CD4-positive, CD25-positive, alpha-beta regulatory T cell (primary cell): ENCODE measurements around the gene SCAF1. TPM values are rescaled to one million over a fixed set of nuclear protein-coding genes. Genes with fewer than 3 reads are reported as not detected.

Source experiments
- ATAC-seq, 2 donors: fragments of 150-1000 bp; cut with Tn5 transposase; one replicate each; pipeline ENCODE4 v1.10.0; 2021; ENCODE audit warnings: low read depth in 2 of 2, moderate number of reproducible peaks in 2 of 2, moderate library complexity in 1 of 2
- DNase-seq, 3 donors: peaks; one replicate each; pipeline versions ENCODE4 v3.0.0 to v3.0.0-alpha.2; 2012 to 2022; ENCODE audit warnings: mixed read lengths in 1 of 3
- H3K27ac ChIP-seq: one replicate; pipeline ENCODE4 v1.7.0; 2013; ENCODE audit warnings: mild to moderate bottlenecking, low read length; ENCODE audit not compliant: insufficient read depth, poor library complexity, severe bottlenecking
- H3K27me3 ChIP-seq: one replicate; pipeline ENCODE4 v1.7.0; 2013; ENCODE audit warnings: low read length; ENCODE audit not compliant: control insufficient read depth, insufficient read depth
- H3K36me3 ChIP-seq: one replicate; pipeline ENCODE4 v1.7.0; 2013; ENCODE audit warnings: mild to moderate bottlenecking, low read length, moderate library complexity; ENCODE audit not compliant: control insufficient read depth, insufficient read depth
- H3K4me1 ChIP-seq: 2 replicates; pipeline ENCODE4 v1.7.0; 2013; ENCODE audit warnings: mild to moderate bottlenecking, low read length; ENCODE audit not compliant: insufficient read depth, control insufficient read depth, poor library complexity, severe bottlenecking
- H3K4me3 ChIP-seq: one replicate; pipeline ENCODE4 v1.7.0; 2013; ENCODE audit warnings: low read depth, mild to moderate bottlenecking, low read length, moderate library complexity
- H3K9me3 ChIP-seq, 2 experiments: 1 replicate in 1 of 2; 2 replicates in 1 of 2; pipeline ENCODE4 v1.7.0; 2013; ENCODE audit warnings: low read length in 2 of 2, mild to moderate bottlenecking in 1 of 2, moderate library complexity in 1 of 2; ENCODE audit not compliant: control insufficient read depth in 2 of 2
- H3K27ac Mint-ChIP-seq, 3 donors: one replicate each; pipeline ENCODE4 v1.8.0; 2020 to 2022; ENCODE audit warnings: mild to moderate bottlenecking in 3 of 3, mixed read lengths in 3 of 3, moderate library complexity in 2 of 3
- H3K27me3 Mint-ChIP-seq: one replicate; pipeline ENCODE4 v1.8.0; 2022; ENCODE audit warnings: mild to moderate bottlenecking, mixed read lengths
- H3K36me3 Mint-ChIP-seq: one replicate; pipeline ENCODE4 v1.8.0; 2020; ENCODE audit warnings: mixed read lengths
- H3K4me1 Mint-ChIP-seq, 4 donors: one replicate each; pipeline ENCODE4 v1.8.0; 2020 to 2022; ENCODE audit warnings: mixed read lengths in 4 of 4, mild to moderate bottlenecking in 1 of 4
- H3K4me3 Mint-ChIP-seq, 4 donors: one replicate each; pipeline ENCODE4 v1.8.0; 2020 to 2022; ENCODE audit warnings: mild to moderate bottlenecking in 4 of 4, mixed read lengths in 4 of 4, moderate library complexity in 3 of 4
- H3K9me3 Mint-ChIP-seq, 7 donors: one replicate each; pipeline ENCODE4 v1.8.0; 2020 to 2022; ENCODE audit warnings: mixed read lengths in 7 of 7, mild to moderate bottlenecking in 3 of 7, moderate library complexity in 2 of 7
- polyA plus RNA-seq, 4 donors: library from polyadenylated mRNA; unstranded; fragments of 300-500 nt; fragmentation: Illumina TruSeq; gene quantifications; one replicate each; pipeline ENCODE4 v1.2.3, GENCODE V29; 2021
- total RNA-seq: library from RNA; stranded (reverse); gene quantifications from one replicate; pipeline ENCODE4 v1.2.3, GENCODE V29; 2022

Gene SCAF1, protein sequence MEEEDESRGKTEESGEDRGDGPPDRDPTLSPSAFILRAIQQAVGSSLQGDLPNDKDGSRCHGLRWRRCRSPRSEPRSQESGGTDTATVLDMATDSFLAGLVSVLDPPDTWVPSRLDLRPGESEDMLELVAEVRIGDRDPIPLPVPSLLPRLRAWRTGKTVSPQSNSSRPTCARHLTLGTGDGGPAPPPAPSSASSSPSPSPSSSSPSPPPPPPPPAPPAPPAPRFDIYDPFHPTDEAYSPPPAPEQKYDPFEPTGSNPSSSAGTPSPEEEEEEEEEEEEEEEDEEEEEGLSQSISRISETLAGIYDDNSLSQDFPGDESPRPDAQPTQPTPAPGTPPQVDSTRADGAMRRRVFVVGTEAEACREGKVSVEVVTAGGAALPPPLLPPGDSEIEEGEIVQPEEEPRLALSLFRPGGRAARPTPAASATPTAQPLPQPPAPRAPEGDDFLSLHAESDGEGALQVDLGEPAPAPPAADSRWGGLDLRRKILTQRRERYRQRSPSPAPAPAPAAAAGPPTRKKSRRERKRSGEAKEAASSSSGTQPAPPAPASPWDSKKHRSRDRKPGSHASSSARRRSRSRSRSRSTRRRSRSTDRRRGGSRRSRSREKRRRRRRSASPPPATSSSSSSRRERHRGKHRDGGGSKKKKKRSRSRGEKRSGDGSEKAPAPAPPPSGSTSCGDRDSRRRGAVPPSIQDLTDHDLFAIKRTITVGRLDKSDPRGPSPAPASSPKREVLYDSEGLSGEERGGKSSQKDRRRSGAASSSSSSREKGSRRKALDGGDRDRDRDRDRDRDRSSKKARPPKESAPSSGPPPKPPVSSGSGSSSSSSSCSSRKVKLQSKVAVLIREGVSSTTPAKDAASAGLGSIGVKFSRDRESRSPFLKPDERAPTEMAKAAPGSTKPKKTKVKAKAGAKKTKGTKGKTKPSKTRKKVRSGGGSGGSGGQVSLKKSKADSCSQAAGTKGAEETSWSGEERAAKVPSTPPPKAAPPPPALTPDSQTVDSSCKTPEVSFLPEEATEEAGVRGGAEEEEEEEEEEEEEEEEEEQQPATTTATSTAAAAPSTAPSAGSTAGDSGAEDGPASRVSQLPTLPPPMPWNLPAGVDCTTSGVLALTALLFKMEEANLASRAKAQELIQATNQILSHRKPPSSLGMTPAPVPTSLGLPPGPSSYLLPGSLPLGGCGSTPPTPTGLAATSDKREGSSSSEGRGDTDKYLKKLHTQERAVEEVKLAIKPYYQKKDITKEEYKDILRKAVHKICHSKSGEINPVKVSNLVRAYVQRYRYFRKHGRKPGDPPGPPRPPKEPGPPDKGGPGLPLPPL
- total RNA-seq (47.4 TPM), polyA plus RNA-seq (under 1 TPM in 3 of 4 donors, not detected in 1; 0.53 to 0.88 (median 0.75) TPM)

DNA sequence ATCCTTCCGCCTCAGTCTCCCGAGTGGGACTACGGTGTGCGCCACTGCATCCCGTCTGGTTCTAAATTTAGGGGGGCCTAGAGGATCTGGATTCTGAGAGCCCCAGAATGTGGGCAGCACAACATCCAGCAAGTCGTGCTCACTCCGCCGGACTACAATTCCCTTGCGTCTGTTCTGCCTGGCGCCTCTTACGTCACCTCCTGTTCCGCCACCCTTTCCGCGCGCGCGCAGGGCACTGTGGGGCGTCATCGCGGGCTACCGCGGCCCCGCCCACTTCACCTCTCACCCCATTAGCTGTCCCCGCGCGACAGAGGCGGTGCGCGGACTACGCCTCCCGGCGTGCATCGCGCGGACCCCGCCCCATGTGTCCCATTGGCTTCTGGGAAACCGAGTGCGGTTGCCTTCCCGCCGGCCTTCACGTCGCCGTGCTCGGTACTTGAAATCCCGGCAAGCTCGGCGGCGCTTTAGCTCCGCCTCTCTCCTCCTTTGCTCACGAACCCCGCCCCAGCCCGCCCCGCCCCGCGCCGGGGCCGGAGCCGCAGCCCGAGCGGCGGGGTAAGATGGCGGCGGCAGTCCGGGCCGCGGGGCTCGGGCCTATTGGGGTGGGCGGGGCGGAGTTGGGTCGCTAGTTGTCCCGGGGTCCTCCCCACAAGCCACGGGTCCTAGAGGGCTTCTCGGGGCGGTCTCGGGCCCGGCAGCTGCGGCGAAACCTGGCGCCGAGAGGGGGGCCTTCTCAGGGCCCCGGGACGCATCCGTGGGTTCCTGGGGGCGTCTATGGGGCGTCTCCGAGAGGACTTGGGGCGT is at the start of gene SCAF1:
TSS of gene SCAF1 (plus strand) at position 522 of the 804 bp plus-strand sequence. CDS start 2,818 bp downstream, outside the sequence.
- H3K27me3 ChIP-seq, result no peaks in the 10 kb centered on the region
- peaks cover 9% of the 10 kb centered on the region for H3K36me3 ChIP-seq
- peaks cover 55% of the 10 kb centered on the region for H3K4me1 ChIP-seq
- H3K4me3 Mint-ChIP-seq, result peak within 1 kb of the TSS; percentile 83 to 95 (median 93)
- H3K27ac ChIP-seq, result peak within 1 kb of the TSS; percentile 93
- H3K27ac Mint-ChIP-seq, result peak within 1 kb of the TSS; percentile 97 to 98 (median 98)
- H3K36me3 Mint-ChIP-seq, result peaks cover 4% of the 10 kb centered on the region
- H3K4me3 ChIP-seq, result peak within 1 kb of the TSS; percentile 90
- DNase-seq (peak; percentile 98 to 100 (median 100)), ATAC-seq (peak; percentile 72 to 73)
- H3K4me1 Mint-ChIP-seq, result peaks cover 8 to 72% (median 37%) of the 10 kb centered on the region in 4 donors
- no peaks in the 10 kb centered on the region for H3K9me3 Mint-ChIP-seq
- H3K27me3 Mint-ChIP-seq, result peaks cover 4% of the 10 kb centered on the region
- H3K9me3 ChIP-seq, result no peaks in the 10 kb centered on the region

DNA sequence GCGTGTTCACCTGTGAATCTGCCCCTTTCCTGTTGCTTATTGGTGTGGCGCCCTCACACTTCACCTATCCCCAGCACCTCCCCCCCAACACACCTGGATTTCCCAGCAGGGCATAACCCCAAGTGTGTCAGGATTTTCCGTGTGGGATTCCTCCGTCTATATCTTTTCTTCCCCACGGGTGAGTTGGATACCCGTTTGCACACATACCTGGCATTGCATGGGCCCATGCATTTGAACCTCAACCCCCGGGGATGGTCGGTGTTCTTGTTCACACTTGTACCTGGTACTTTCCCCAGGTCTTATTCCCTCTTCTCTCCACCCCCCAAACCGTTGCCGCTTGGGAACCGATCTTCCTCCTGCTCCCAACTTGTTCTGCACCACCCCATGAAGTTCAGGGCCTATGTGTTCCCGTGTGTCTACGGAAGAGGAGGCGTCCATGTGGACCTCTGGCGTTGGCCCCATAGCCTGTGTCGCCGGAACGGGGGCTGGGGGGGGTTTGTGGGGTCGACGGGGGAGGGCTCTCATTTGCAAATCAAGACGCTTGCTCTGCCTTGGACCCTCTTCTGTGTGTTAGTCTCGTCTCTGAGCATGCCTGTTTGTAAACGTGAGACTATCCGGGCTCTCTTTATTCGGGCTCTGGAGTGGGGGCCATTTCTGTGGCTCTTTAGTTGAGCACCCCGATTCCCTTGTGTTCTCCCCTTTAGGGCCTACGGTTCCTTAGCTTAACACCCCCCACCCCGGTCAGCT is 49.4 kb upstream of the SCAF1 start:
- Mint-ChIP-seq H3K9me3 (no peaks in the 10 kb centered on the region), H3K36me3 (peaks cover 10% of the 10 kb centered on the region), H3K4me1 (peaks cover 0 to 44% (median 24%) of the 10 kb centered on the region in 4 donors), H3K4me3 (peak overlapping the region; percentile 90 to 97 (median 94)), H3K27ac (peak overlapping the region; percentile 89 to 95 (median 92)), H3K27me3 (peaks cover 7% of the 10 kb centered on the region)
- H3K9me3 ChIP-seq, result no peaks in the 10 kb centered on the region
- H3K27ac ChIP-seq, result peak overlapping the region; percentile 85
- peak in 1 of 3 donors; percentile 39 for DNase-seq
- H3K36me3 ChIP-seq, result peaks cover 17% of the 10 kb centered on the region
- H3K27me3 ChIP-seq, result no peaks in the 10 kb centered on the region
- H3K4me3 ChIP-seq, result peak overlapping the region; percentile 80
- H3K4me1 ChIP-seq, result peaks cover 33% of the 10 kb centered on the region
- ATAC-seq, result no peak

DNA sequence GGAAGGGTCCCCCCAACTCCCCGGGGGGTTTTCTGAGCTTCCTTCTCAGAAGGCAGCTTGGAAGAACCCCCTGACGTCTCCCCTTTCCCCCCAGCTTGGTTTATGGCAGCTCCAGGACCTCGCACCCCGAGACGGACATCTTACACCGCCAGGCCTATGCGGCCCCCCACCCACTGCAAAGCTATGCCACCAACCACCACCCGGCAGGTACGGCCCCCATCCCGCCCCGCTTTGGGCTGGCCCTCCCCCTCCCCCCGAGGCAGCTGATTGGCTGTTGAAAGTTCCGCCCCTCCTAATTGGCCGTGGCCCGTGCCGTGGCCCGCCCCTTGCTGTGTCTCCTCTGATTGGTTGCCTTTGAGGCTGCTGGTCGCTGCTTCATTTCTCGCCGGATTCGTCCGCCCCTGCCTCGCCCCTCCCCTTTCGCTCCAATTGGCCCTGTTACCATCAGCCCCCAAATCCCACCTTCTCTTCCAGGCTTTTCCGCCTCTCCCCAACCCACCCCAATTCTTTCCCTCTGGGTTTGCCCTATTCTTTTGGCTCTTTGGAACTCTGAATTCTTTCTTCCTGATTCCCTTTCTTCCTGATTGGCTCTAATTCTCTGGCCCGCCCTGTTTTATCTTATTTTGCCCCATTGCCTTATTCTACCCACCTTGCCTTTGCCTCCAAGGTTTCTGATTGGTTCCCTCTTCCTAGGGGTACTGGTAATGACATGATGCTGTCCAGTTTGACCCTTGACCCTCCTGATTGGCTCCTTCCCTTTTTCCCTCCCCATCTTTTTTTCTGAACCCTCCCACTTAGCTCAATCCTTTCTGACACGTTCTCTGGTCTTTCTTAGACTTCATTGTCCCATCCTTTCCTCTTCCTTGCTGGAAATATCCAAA is 48.5 kb upstream of the SCAF1 start:
- peak overlapping the region; percentile 92 to 97 (median 95) for H3K27ac Mint-ChIP-seq
- no peaks in the 10 kb centered on the region for H3K9me3 Mint-ChIP-seq
- H3K27me3 Mint-ChIP-seq, result peaks cover 6% of the 10 kb centered on the region
- H3K36me3 Mint-ChIP-seq, result peaks cover 10% of the 10 kb centered on the region
- Histone ChIP-seq H3K4me3 (peak overlapping the region; percentile 80), H3K27me3 (no peaks in the 10 kb centered on the region), H3K27ac (peak overlapping the region; percentile 85), H3K4me1 (peaks cover 33% of the 10 kb centered on the region), H3K9me3 (no peaks in the 10 kb centered on the region), H3K36me3 (peaks cover 17% of the 10 kb centered on the region)
- ATAC-seq, result peak; percentile 58 to 59
- peak overlapping the region; percentile 90 to 97 (median 94) for H3K4me3 Mint-ChIP-seq
- DNase-seq, result peak; percentile 87 to 95 (median 90)
- H3K4me1 Mint-ChIP-seq, result peaks cover 0 to 42% (median 23%) of the 10 kb centered on the region in 4 donors

DNA sequence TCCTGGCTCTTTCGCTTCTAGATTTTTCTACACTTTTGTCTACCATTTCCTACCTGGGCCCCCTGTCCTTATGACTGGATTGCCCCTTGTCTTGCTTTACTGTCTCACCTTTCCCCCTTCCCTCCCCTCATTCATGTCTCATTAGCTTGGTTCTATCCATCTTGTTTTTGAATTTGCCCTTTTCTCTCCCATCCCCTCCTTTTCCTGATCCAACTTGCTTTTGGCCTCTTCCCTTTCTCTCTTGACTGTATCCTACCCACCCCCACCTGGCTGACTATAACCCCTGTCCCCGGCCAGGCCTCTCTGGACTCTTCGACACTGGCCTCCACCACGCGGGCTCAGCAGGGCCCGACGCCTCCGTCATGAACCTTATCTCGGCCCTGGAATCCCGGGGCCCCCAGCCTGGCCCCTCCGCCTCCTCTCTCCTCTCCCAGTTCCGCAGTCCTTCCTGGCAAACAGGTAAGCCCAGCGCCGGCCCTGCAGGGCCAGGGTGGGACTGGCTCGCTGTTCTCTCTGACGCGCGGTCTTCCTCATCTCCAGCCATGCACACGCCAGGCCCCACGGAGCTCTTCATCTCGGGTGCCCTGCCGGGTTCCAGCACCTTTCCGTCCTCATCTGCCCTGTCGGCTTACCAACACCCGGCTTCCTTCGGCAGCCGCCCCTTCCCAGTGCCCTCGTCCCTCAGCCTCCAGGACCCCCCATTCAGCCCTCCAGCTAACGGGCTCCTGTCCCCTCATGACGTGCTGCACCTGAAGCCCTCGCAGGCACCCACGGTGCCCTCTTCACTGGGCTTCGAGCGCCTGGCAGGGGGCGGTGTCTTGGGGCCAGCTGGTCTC is 47.6 kb upstream of the SCAF1 start:
- peak overlapping the region; percentile 90 to 97 (median 94) for H3K4me3 Mint-ChIP-seq
- no peaks in the 10 kb centered on the region for H3K9me3 Mint-ChIP-seq
- peak overlapping the region; percentile 92 to 97 (median 95) for H3K27ac Mint-ChIP-seq

DNA sequence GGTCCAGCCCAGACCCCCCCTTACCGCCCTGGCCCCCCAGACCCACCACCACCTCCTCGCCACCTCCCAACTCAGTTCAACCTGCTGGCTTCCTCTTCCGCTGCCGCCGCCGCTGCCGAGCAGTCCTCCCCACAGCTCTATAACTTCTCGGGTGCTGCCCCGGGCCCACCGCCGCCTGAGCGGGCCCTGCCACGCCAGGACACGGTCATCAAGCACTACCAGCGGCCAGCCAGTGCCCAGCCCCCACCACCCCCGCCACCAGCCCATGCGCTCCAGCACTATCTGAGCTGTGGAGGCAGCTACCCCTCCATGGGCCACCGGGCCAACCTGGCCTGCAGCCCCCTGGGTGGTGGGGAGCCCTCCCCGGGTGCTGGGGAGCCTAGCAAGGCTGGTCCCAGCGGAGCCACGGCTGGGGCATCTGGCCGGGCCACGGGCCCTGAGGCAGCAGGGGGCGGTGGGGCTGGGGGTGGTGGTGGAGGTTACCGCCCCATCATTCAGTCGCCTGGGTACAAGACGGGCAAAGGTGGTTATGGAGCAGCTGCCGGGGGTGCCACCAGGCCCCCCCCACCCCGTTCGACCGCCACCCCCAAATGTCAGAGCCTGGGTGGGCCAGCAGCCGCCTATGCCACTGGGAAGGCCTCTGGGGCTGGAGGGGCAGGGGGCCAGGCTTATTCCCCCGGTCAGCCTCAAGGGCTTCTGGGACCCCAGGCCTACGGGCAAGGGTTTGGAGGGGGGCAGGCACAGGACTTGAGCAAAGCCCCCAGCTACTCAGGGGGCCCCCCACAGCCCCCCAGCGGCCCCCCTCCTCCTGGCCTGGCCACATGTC is 46.8 kb upstream of the SCAF1 start:
- no peaks in the 10 kb centered on the region for H3K9me3 ChIP-seq
- Mint-ChIP-seq H3K4me1 (peaks cover 0 to 33% (median 17%) of the 10 kb centered on the region in 4 donors), H3K27ac (no peak overlapping the region), H3K4me3 (no peak overlapping the region), H3K36me3 (peaks cover 15% of the 10 kb centered on the region), H3K9me3 (no peaks in the 10 kb centered on the region), H3K27me3 (no peaks in the 10 kb centered on the region)
- no peaks in the 10 kb centered on the region for H3K27me3 ChIP-seq
- DNase-seq (no peak), ATAC-seq (no peak)
- no peak overlapping the region for H3K4me3 ChIP-seq
- H3K27ac ChIP-seq, result no peak overlapping the region
- H3K36me3 ChIP-seq, result peaks cover 31% of the 10 kb centered on the region
- peaks cover 26% of the 10 kb centered on the region for H3K4me1 ChIP-seq

More for the DNA sequence above, 47.6 kb upstream of the SCAF1 start:
- peaks cover 33% of the 10 kb centered on the region for H3K4me1 ChIP-seq
- no peaks in the 10 kb centered on the region for H3K27me3 ChIP-seq
- peaks cover 23% of the 10 kb centered on the region for H3K36me3 ChIP-seq
- H3K4me3 ChIP-seq, result no peak overlapping the region
- Mint-ChIP-seq H3K4me1 (peaks cover 0 to 35% (median 18%) of the 10 kb centered on the region in 4 donors), H3K36me3 (peaks cover 10% of the 10 kb centered on the region), H3K27me3 (no peaks in the 10 kb centered on the region)
- no peaks in the 10 kb centered on the region for H3K9me3 ChIP-seq
- ATAC-seq (no peak), DNase-seq (no peak)
- peak overlapping the region; percentile 85 for H3K27ac ChIP-seq
